GM20000 (cell line): ENCODE measurements around the gene ARL5C.
"Not testable (repeated sequence)": the region's sequence is repeated elsewhere in the genome, so short reads cannot be mapped to it uniquely, and the experiment has no call there.

Experiments used
- DNase-seq: peaks from one replicate; pipeline ENCODE4 v3.0.0; 2012; ENCODE audit warnings: low spot score
- TF ChIP-seq, protein P1 (sequence below): IDR thresholded peaks from 2 replicates; pipeline ENCODE4 v1.5.1; 2012; ENCODE audit warnings: mild to moderate bottlenecking, control low read depth; ENCODE audit errors: extremely low read depth, missing control alignments

Gene ARL5C

DNA sequence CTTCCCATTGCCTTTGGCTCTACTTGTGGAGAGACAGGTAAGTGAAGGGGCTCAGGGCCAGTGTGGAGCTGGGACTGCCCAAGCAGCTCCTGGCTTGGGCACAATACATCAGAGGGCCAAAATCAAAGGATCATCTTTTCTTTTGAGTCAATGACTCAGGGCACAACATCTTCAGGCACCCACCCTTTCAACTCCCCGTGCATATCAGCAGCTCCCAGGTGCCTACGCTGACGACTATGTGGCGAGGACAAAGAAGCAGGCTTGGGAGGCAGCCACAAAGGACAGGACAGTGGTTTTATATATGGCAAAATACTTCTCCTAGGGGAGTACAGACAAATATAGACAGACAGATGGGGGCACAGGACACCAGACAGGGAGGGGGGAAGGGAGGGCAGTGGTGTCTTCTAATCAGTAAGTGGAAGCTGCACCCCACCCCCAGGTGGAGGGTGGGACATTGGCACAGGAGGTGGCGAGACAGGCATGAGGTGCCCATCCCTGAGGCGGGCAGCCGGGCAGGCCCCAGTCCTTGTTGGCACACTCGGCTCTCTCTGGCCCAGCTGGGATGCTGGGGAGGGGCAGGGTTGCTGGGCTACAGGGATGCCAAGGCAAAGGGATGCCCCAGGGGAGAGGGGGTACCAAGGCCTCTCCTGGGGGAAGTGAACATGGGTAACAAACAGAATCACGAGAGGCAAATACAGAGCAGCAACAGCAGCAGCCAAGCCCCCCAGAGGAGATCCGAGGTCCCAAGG is 7.7 kb upstream of the ARL5C start:
- TF ChIP-seq, protein P1, sequence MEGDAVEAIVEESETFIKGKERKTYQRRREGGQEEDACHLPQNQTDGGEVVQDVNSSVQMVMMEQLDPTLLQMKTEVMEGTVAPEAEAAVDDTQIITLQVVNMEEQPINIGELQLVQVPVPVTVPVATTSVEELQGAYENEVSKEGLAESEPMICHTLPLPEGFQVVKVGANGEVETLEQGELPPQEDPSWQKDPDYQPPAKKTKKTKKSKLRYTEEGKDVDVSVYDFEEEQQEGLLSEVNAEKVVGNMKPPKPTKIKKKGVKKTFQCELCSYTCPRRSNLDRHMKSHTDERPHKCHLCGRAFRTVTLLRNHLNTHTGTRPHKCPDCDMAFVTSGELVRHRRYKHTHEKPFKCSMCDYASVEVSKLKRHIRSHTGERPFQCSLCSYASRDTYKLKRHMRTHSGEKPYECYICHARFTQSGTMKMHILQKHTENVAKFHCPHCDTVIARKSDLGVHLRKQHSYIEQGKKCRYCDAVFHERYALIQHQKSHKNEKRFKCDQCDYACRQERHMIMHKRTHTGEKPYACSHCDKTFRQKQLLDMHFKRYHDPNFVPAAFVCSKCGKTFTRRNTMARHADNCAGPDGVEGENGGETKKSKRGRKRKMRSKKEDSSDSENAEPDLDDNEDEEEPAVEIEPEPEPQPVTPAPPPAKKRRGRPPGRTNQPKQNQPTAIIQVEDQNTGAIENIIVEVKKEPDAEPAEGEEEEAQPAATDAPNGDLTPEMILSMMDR = no peak
- DNase-seq = no peak

DNA sequence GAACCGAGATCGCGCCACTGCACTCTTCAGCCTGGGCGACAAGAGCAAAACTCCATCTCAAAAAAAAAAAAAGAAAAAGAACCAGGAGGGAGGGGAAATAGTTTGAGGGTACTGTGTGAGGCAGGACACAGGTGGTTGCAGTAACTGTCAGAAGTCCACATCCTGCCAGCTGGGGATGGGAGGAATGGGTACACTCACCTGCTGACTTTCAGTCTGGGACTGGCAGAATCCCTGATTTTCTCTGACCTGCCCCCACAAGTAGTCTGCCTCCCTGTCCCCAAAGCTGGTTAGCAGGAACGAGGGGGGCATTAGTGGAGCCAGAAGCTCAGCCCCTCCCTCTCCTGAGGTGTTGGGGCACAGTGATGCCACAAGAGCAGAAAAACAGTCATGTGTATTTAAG is 7.1 kb upstream of the ARL5C start:
- TF ChIP-seq, protein P1 = no peak
- no peak for DNase-seq

DNA sequence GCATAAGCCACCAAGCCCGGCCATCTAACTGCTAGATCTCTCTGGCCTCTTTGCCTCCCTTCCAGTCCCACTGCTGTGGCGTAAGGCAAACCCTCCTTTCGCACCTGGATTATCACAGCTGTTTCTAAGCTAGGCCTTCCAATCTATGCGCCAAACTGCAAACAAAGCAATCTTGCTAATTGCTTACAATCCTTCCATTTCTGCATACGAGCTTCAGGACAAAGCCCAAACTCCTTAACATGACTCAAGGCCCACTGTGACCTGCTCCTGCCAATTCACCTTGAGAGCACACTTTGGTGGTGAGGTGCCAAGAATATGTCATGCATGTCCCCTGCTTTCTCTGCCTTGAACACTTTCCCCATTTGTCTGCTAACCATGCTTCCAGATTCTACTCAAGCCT is 6.0 kb upstream of the ARL5C start:
- DNase-seq = no peak
- TF ChIP-seq, protein P1 = no peak

DNA sequence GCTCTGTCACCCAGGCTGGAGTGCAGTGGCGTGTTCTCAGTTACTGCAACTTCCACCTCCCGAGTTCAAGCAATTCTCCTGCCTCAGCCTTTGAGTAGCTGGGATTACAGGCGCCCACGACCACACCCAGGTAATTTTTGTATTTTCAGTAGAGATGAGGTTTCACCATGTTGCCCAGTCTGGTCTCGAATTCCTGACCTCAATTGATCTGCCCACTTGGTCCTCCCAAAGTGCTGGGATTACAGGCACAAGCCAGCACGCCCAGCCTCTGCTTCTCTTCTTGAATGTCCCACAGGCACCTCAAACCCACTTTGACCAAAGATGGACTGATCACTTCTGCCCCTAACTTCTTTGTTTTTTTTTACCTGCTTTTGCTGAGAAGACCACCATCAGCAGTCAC is 4.6 kb upstream of the ARL5C start:
- DNase-seq = no peak
- TF ChIP-seq, protein P1 = no peak

DNA sequence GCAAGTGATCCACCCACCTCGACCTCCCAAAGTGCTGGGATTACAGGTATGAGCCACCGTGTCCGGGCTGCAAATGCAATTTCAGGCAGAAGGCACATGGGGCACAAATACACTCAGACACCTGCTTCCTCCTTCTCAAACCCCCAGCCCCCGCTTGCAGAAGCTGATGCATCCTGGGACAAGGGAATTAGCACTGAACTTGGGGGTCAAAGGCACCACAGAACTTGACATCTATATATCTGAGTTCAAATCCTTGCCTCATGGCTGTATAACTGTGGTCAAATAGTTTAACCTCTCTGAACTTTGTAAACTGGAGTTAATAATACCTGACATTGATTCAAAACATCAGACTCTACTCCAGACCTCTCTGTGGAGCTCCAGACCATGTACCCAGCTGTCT is 4.1 kb upstream of the ARL5C start:
- no peak for DNase-seq
- TF ChIP-seq, protein P1 = no peak

DNA sequence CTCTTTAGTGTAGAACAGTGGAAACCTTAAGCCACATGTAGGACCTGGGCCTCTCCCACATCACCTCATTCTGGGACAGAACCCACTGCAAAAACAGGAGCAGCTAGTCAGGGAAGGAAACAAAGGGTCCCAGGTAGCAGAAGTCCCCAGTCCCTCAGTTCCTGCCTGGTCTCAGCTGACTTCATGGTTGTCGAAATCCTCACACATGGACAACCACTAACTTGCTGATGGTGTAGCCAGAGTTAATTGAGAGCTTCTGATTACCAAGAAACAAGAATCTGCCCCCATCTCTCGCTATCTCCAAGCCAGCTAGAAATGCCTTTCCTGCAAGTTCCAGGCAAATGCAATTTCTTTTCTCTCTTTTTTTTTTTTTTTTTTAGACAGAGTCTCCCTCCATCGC is 3.6 kb upstream of the ARL5C start:
- DNase-seq = no peak
- TF ChIP-seq, protein P1 = no peak

DNA sequence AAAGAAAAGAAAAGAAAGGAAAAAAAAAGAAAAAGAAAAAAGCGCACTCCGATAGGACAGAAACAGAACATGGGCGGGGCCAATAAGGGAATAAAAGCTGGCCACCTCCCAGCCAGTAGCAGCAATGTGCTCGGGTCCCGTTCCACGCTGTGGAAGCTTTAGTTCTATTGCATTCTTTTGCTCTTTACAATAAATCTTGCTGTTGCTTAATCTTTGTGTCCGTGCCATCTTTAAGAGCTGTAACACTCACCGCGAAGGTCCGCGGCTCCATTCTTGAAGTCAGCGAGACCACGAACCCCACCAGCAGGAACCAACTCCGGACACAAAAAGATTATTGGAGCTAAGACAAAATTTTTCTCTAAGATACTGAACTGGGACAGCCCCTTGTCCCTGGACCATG is 3.1 kb upstream of the ARL5C start:
- DNase-seq = no peak
- TF ChIP-seq, protein P1 = no peak

DNA sequence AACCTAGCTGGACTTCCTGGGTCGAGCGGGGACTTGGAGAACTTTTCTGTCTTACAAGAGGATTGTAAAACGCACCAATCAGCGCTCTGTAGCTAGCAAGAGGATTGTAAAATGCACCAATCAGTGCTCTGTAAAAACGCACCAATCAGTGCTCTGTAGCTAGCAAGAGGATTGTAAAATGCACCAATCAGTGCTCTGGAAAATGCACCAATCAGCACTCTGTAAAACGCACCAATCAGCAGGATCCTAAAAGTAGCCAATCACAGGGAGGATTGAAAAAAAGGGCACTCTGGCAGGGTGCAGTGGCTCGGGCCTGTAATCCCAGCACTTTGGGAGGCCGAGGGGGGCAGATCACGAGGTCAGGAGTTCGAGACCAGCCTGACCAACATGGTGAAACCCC is 2.5 kb upstream of the ARL5C start:
- not testable (repeated sequence) for DNase-seq
